Psoas muscle (tissue), 8 donors: Measurements from ENCODE around the gene NUP54. TPM values are rescaled to one million over a fixed set of nuclear protein-coding genes. Genes with fewer than 3 reads are reported as not detected.
A peak's percentile ranks its signal among the peaks of the same experiment; 100 is the strongest.

Experiments used
- ATAC-seq, 4 donors: fragments of 200-7000 bp; cut with Tn5 transposase; one replicate each; pipeline ENCODE4 v1.9.1; 2020; ENCODE audit warnings: moderate library complexity in 3 of 4, mild to moderate bottlenecking in 2 of 4
- DNase-seq, 2 donors: peaks; one replicate each; pipeline ENCODE4 v3.0.0-alpha.2; 2020
- H3K27ac ChIP-seq: fragments of 200-600 bp; one replicate; pipeline ENCODE4 v1.8.0; 2022
- H3K27me3 ChIP-seq, 3 donors: fragments of 200-600 bp in 1 of 3; one replicate each; pipeline versions ENCODE4 v1.6.1 to v1.8.0; 2013 to 2022; ENCODE audit warnings: low read length in 2 of 3, mild to moderate bottlenecking in 2 of 3, moderate library complexity in 1 of 3; ENCODE audit not compliant: insufficient read depth in 3 of 3
- H3K36me3 ChIP-seq, 2 donors: fragments of 200-600 bp in 1 of 2; one replicate each; pipeline versions ENCODE4 v1.6.1 to v1.8.0; 2013 to 2022; ENCODE audit warnings: low read depth in 1 of 2, mild to moderate bottlenecking in 1 of 2, moderate library complexity in 1 of 2; ENCODE audit not compliant: insufficient read depth in 1 of 2
- H3K4me1 ChIP-seq: fragments of 200-600 bp; one replicate; pipeline ENCODE4 v1.8.0; 2022
- H3K4me3 ChIP-seq: fragments of 200-600 bp; one replicate; pipeline ENCODE4 v1.8.0; 2022; ENCODE audit warnings: mild to moderate bottlenecking
- H3K9me3 ChIP-seq: fragments of 200-600 bp; one replicate; pipeline ENCODE4 v1.8.0; 2022
- CTCF ChIP-seq: fragments of 200-600 bp; IDR thresholded peaks from one replicate; pipeline ENCODE4 v1.8.0; 2022; ENCODE audit warnings: antibody characterized with exemption
- WGBS, 3 donors: extraction: QIAGEN DNeasy Blood & Tissue Kit; methylation state at CpG; one replicate each; pipeline versions ENCODE4 v1.1.6 to v1.1.7; 2013; 5-methylcytosine and 5-hydroxymethylcytosine counted together
- intact Hi-C, 2 donors: fragments of 100-400 bp; cut with DNase I; formaldehyde crosslinking; loops; one replicate each; pipeline versions ENCODE4 v1.11.0 to v1.14.2; 2022
- long read RNA-seq, 2 donors: library from polyadenylated mRNA; unstranded; transcript quantifications; one replicate each; pipeline ENCODE4 v2.0.0, GENCODE V29; 2021
- polyA plus RNA-seq, 3 donors: library from polyadenylated mRNA; stranded (reverse); fragments of 200-250 nt; gene quantifications; one replicate each; pipeline ENCODE4 v1.2.3, GENCODE V29; 2013
- total RNA-seq, 4 donors: library from RNA; stranded (reverse); fragmentation: NEBNext Ultra II Directional in 2 of 4; extraction: Animal tissue kit (Norgen Biotek cat#: 25700) in 2 of 4; gene quantifications; one replicate each; pipeline versions ENCODE4 v1.2.1 to v1.2.4, GENCODE V29; 2021 to 2023
- donor health status: healthy with polysubstance abuse.
- donor health status: DM: no; HTN: no; CAD: no; lungs with moderate emphysema.
- donor health status: Bipolar disorder and iron deficiency.
- donor health status: healthy.
- donor health status: DM: yes; HTN: yes; CAD: no.
- donor health status: DM: no; HTN: no; CAD: no.
- donor health status: DM: no; HTN: no; CAD: no.
- donor health status: DM: yes; HTN: yes; CAD: no.

Gene NUP54, protein sequence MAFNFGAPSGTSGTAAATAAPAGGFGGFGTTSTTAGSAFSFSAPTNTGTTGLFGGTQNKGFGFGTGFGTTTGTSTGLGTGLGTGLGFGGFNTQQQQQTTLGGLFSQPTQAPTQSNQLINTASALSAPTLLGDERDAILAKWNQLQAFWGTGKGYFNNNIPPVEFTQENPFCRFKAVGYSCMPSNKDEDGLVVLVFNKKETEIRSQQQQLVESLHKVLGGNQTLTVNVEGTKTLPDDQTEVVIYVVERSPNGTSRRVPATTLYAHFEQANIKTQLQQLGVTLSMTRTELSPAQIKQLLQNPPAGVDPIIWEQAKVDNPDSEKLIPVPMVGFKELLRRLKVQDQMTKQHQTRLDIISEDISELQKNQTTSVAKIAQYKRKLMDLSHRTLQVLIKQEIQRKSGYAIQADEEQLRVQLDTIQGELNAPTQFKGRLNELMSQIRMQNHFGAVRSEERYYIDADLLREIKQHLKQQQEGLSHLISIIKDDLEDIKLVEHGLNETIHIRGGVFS
- total RNA-seq (10 to 100 TPM; 14.1 to 25.9 (median 17.6) TPM), polyA plus RNA-seq (10 to 100 TPM; 14.2 to 26.0 (median 25.4) TPM)
- long read RNA-seq, donor 1, transcript NUP54-201 (12 exons, 2,367 nt), result major isoform, 6 of 9 reads
- long read RNA-seq, donor 1, partial matches to known transcripts, result 0 of 9 reads
- long read RNA-seq, donor 1, other reads (novel, unspliced or antisense), result 2 of 9 reads
- long read RNA-seq, donor 2, transcript NUP54-201 (12 exons, 2,367 nt), result major isoform, 11 of 30 reads
- long read RNA-seq, donor 2, partial matches to known transcripts, result 4 of 30 reads
- long read RNA-seq, donor 2, other reads (novel, unspliced or antisense), result 10 of 30 reads

DNA sequence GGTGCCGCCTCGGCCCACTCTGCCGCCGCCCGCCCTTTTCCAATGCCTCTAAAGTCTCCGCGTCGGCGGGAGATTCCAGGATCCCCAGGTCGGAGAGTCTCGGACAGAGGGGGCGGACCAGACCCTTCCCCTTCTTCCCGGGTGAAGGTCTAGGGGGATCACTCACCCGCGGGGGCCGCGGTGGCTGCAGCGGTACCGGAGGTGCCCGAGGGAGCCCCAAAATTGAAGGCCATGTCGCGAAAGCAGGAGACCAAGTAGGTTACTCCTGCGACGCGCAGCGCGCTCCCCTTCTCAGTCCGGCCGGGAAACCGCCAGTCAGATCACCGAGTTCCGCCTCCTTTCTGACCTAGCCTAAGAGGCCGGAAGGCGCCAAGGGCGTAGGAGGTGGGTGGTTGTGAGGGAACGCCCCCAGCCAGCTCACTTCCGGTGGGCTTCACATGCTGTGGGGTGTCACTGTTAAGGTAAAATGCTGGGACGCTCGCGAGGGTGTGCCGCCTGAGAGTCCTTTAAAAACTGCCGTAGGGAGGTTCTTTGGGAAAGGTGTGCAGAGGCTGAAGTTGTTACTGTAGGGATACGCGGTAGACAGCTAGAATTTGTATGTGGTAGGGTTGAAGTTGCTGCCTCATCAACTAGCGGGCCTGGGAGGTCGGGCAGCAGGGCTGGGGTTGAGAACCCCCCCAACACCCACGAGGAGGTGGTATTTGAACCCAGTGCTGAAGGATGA, at the start of gene NUP54:
Gene NUP54 (minus strand): TSS at position 256 of the 724 bp plus-strand sequence. CDS start 23 bp downstream, at position 233.
- H3K27ac ChIP-seq, result peak within 1 kb of the TSS; percentile 91
- peaks cover 0 to 13% of the 10 kb centered on the region in 2 donors for H3K36me3 ChIP-seq
- WGBS, 3 donors, result 0% methylated on average over 41 to 47 of the region's 47 CpGs
- H3K4me3 ChIP-seq, result peak within 1 kb of the TSS; percentile 89
- peaks cover 24% of the 10 kb centered on the region for H3K4me1 ChIP-seq
- ATAC-seq, result peak; percentile 99
- no peak for TF ChIP-seq CTCF
- peak; percentile 93 to 97 for DNase-seq
- intact Hi-C loops, result loop anchor here (2.0 to 5.0 kb wide), 2 partner anchors 64 to 158 kb away; partner anchors contain the start of genes SCARB2 (in 1 of the 2) and SDAD1 (in 1 of the 2)
- no peaks in the 10 kb centered on the region for H3K27me3 ChIP-seq
- H3K9me3 ChIP-seq, result no peaks in the 10 kb centered on the region

DNA sequence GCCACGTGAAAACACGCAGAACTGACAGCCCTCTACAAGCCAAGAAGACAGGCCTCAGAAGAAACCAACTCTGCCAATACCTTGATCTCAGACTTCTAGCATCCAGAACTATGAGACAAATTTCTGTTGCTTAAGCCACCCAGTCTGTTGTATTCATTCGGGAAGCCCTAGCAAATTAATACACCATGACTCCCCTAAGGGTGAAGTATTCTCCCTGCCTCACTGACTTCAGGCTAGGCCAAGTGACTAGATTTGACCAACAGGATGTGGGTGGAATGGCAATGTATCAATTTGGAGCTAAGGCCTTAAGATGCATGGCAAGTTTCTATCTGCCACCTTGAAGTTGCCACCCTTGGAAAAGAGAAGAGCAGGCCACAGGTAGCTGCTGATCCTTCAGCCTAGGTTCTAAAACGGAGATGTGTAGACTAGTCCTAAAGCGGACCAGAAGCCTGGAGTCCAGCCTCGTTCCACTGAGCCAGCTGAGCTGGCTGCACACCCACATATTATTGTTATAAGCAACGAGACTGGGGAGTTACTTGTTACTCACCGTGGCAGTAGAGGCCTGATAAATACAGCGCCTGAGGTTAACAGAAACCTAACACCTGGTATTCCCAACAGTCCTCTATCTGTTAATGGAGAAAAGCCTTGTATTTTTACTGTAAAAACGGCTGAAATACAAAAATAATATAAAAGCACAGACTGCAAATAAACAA, 49.0 kb upstream of the NUP54 start:
- Histone ChIP-seq H3K27me3 (no peaks in the 10 kb centered on the region), H3K4me3 (peak overlapping the region; percentile 37), H3K27ac (peak overlapping the region; percentile 97), H3K36me3 (peaks cover 0 to 36% of the 10 kb centered on the region in 2 donors), H3K4me1 (peaks cover 92% of the 10 kb centered on the region), H3K9me3 (no peaks in the 10 kb centered on the region)
- intact Hi-C loops, result loop anchor here (5.0 kb wide), 2 partner anchors 40 to 110 kb away; partner anchors contain the start of gene STBD1 (in 1 of the 2)
- ATAC-seq (peak in 1 of 4 donors; percentile 14), DNase-seq (no peak)
- no peak for TF ChIP-seq CTCF
- WGBS, 3 donors, result 42 to 57% (median 43%) methylated on average over 10 of the region's 10 CpGs

- Histone ChIP-seq H3K27ac (peak overlapping the region; percentile 97), H3K36me3 (peaks cover 0 to 43% of the 10 kb centered on the region in 2 donors), H3K4me1 (peaks cover 84% of the 10 kb centered on the region), H3K27me3 (no peaks in the 10 kb centered on the region), H3K9me3 (no peaks in the 10 kb centered on the region), H3K4me3 (no peak overlapping the region)
- intact Hi-C loops, result loop anchor here (5.0 kb wide), 2 partner anchors 41 to 111 kb away; partner anchors contain the start of gene STBD1 (in 1 of the 2)
- TF ChIP-seq CTCF, result no peak
- ATAC-seq (no peak), DNase-seq (no peak)
- WGBS, 3 donors, result 92 to 98% (median 96%) methylated on average over 2 of the region's 2 CpGs
Observed at GRCh38 chr4:76196376-76196775, 48.2 kb upstream of the NUP54 start.

- H3K27me3 ChIP-seq, result no peaks in the 10 kb centered on the region
- peak overlapping the region; percentile 97 for H3K27ac ChIP-seq
- intact Hi-C loops, result loop anchor here (5.0 kb wide), 2 partner anchors 42 to 112 kb away; partner anchors contain the start of gene STBD1 (in 1 of the 2)
- H3K4me1 ChIP-seq, result peaks cover 76% of the 10 kb centered on the region
- DNase-seq (no peak), ATAC-seq (no peak)
- no peak for TF ChIP-seq CTCF
- H3K36me3 ChIP-seq, result peaks cover 0 to 53% of the 10 kb centered on the region in 2 donors
- H3K4me3 ChIP-seq, result no peak overlapping the region
- 78 to 84% (median 83%) methylated on average over 3 of the region's 3 CpGs for WGBS, 3 donors
- H3K9me3 ChIP-seq, result no peaks in the 10 kb centered on the region
Observed at GRCh38 chr4:76195326-76195725, 47.1 kb upstream of the NUP54 start.
